Gastroesophageal sphincter (tissue), 4 donors: ENCODE results near the gene RCSD1. TPM values are rescaled to one million over a fixed set of nuclear protein-coding genes. Genes with fewer than 3 reads are reported as not detected.
A peak's percentile ranks its signal among the peaks of the same experiment; 100 is the strongest.

Source experiments
- ATAC-seq: fragments of 150-250 bp; one replicate; pipeline ENCODE4 v1.9.1; 2016; ENCODE audit warnings: mild to moderate bottlenecking, moderate library complexity
- H3K27ac ChIP-seq, 4 donors: fragments of 200-600 bp; sonication (generic) in 3 of 4; 1 replicate in 3 of 4; 2 replicates in 1 of 4; pipeline ENCODE4 v1.5.1; 2016 to 2019
- H3K27me3 ChIP-seq: fragments of 200-600 bp; sonication (generic); one replicate; pipeline ENCODE4 v1.5.1; 2019
- H3K36me3 ChIP-seq, 2 donors: fragments of 200-600 bp; sonication (generic); one replicate each; pipeline ENCODE4 v1.5.1; 2019; ENCODE audit warnings: control low read depth in 1 of 2
- H3K4me1 ChIP-seq, 3 donors: fragments of 200-600 bp; sonication (generic); 1 replicate in 2 of 3; 2 replicates in 1 of 3; pipeline ENCODE4 v1.5.1; 2016 to 2019; ENCODE audit warnings: control low read depth in 2 of 3
- H3K4me3 ChIP-seq, 2 donors: fragments of 200-600 bp; sonication (generic); one replicate each; pipeline ENCODE4 v1.5.1; 2019; ENCODE audit warnings: mild to moderate bottlenecking in 1 of 2, moderate library complexity in 1 of 2
- H3K9me3 ChIP-seq, 3 donors: fragments of 200-600 bp; sonication (generic); one replicate each; pipeline ENCODE4 v1.5.1; 2017 to 2019; ENCODE audit warnings: control low read depth in 2 of 3
- CTCF ChIP-seq, 4 experiments: fragments of 200-600 bp in 2 of 4; fragments of 450-650 bp in 2 of 4; sonication (generic) in 1 of 4; IDR thresholded peaks; one replicate each; pipeline ENCODE4 v1.5.1; 2017 to 2019; ENCODE audit warnings: antibody characterized with exemption in 4 of 4, mild to moderate bottlenecking in 2 of 4, moderate library complexity in 2 of 4
- EP300 ChIP-seq: sonication (generic); formaldehyde crosslinking; IDR thresholded peaks from one replicate; pipeline ENCODE4 v1.6.1; 2017; ENCODE audit warnings: antibody characterized with exemption, mild to moderate bottlenecking
- POLR2A ChIP-seq, 2 donors: fragments of 450-650 bp; IDR thresholded peaks; one replicate each; pipeline ENCODE4 v1.6.1; 2017; ENCODE audit warnings: antibody characterized with exemption in 2 of 2, mild to moderate bottlenecking in 2 of 2, moderate library complexity in 1 of 2
- POLR2AphosphoS5 ChIP-seq: sonication (generic); formaldehyde crosslinking; IDR thresholded peaks from one replicate; pipeline ENCODE4 v1.6.1; 2017; ENCODE audit warnings: antibody characterized with exemption
- WGBS, 2 donors: methylation state at CpG; one replicate each; pipeline ENCODE4 v1.1.5; 2018; ENCODE audit warnings: low coverage in 1 of 2; 5-methylcytosine and 5-hydroxymethylcytosine counted together
- total RNA-seq, 4 donors: library from RNA; depleted of rRNA; stranded (reverse); fragments of >200 nt; gene quantifications; one replicate each; pipeline ENCODE4 v1.1.0, GENCODE V29; 2016

RCSD1 gene
- total RNA-seq, 4 donors from 2014 or later, result 14.5 to 20.6 (median 17.3) TPM

DNA sequence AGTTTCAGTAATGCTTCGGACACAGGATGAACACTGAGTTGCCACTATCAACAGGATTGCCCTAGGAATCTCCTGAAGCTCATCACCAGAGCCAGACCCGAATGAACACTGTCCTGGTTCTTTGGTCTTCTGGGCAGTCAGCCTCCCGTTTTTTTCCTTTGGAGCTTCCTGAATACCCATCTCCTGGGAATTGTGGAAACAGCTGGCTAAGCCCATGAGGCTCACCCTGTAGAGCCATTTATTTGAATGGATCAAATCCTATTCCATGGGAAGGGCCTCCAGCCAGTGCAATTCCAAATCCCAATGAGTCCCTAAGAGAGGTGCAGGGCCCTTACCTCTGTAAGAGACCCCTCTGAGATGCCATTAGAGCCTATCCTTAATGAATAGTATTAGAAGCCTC, 5.9 kb downstream of the RCSD1 start:
- ATAC-seq, result no peak
- H3K27ac ChIP-seq, result peak overlapping the region in 3 of 4 donors; percentile 30 to 42 (median 37)

DNA sequence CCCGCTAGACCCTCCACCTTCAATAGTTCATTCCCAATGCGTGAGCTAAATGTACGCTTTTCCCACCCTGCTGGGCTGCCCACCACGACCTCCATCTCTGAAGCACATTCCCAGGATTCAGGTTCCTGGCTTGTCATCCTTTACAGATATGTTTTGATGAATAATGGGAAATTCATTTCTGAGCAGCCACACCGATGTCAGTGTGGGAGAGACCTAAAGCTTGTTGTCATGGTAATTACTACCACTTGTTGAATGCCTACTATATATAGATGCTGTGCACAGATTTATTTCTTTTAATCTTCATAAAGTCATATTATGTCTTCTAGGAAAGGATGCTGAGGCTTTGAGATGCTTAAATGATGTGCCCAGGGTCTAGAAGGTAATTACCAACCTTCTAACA, 8.0 kb downstream of the RCSD1 start:
- ATAC-seq, result no peak
- H3K36me3 ChIP-seq, result peaks cover 0 to 18% of the 10 kb centered on the region in 2 donors
- TF ChIP-seq POLR2AphosphoS5, result no peak
- TF ChIP-seq POLR2A (IDR thresholded peaks at IDR 0.05), result no peak
- TF ChIP-seq CTCF (IDR thresholded peaks at IDR 0.05), result no peak
- TF ChIP-seq EP300, result no peak
- 33 to 54% methylated on average over 1 to 5 of the region's 5 CpGs for WGBS, 2 donors
- no peaks in the 10 kb centered on the region for H3K27me3 ChIP-seq
- H3K4me3 ChIP-seq, result no peak overlapping the region
- no peaks in the 10 kb centered on the region for H3K9me3 ChIP-seq
- no peak overlapping the region for H3K27ac ChIP-seq
- H3K4me1 ChIP-seq, result peaks cover 0 to 41% (median 0%) of the 10 kb centered on the region in 3 donors

More for the DNA sequence above, 5.9 kb downstream of the RCSD1 start:
- Histone ChIP-seq H3K36me3 (peaks cover 0 to 14% of the 10 kb centered on the region in 2 donors), H3K4me3 (no peak overlapping the region), H3K27me3 (no peaks in the 10 kb centered on the region), H3K9me3 (no peaks in the 10 kb centered on the region), H3K4me1 (peaks cover 0 to 63% (median 4%) of the 10 kb centered on the region in 3 donors)
- 60 to 71% methylated on average over 3 of the region's 3 CpGs for WGBS, 2 donors
- no peak for TF ChIP-seq POLR2A (IDR thresholded peaks at IDR 0.05)
- TF ChIP-seq EP300, result no peak
- TF ChIP-seq CTCF (IDR thresholded peaks at IDR 0.05), result no peak
- TF ChIP-seq POLR2AphosphoS5, result no peak

GRCh38 chr1:167640051-167640450, 10.0 kb downstream of the RCSD1 start:
- Histone ChIP-seq H3K36me3 (peaks cover 0 to 18% of the 10 kb centered on the region in 2 donors), H3K4me3 (no peak overlapping the region), H3K9me3 (no peaks in the 10 kb centered on the region), H3K27me3 (no peaks in the 10 kb centered on the region), H3K4me1 (peaks cover 0 to 31% (median 0%) of the 10 kb centered on the region in 3 donors), H3K27ac (no peak overlapping the region)
- WGBS, 2 donors, result 78 to 94% methylated on average over 2 to 8 of the region's 8 CpGs
- ATAC-seq, result no peak
- TF ChIP-seq POLR2AphosphoS5 (no peak), EP300 (no peak), POLR2A (IDR thresholded peaks at IDR 0.05) (no peak), CTCF (IDR thresholded peaks at IDR 0.05) (no peak)

GRCh38 chr1:167641786-167642500, 11.9 kb downstream of the RCSD1 start:
- Histone ChIP-seq H3K9me3 (no peaks in the 10 kb centered on the region), H3K36me3 (peaks cover 0 to 18% of the 10 kb centered on the region in 2 donors), H3K27me3 (no peaks in the 10 kb centered on the region), H3K27ac (no peak overlapping the region), H3K4me1 (peaks cover 0 to 17% (median 3%) of the 10 kb centered on the region in 3 donors), H3K4me3 (no peak overlapping the region)
- WGBS, 2 donors, result 75 to 96% methylated on average over 5 to 7 of the region's 7 CpGs
- TF ChIP-seq POLR2AphosphoS5 (no peak), CTCF (IDR thresholded peaks at IDR 0.05) (no peak), POLR2A (IDR thresholded peaks at IDR 0.05) (no peak), EP300 (no peak)
- no peak for ATAC-seq

GRCh38 chr1:167642501-167642826, 12.4 kb downstream of the RCSD1 start:
- H3K4me1 ChIP-seq, result peaks cover 0 to 13% (median 3%) of the 10 kb centered on the region in 3 donors
- H3K9me3 ChIP-seq, result no peaks in the 10 kb centered on the region
- H3K4me3 ChIP-seq, result no peak overlapping the region
- no peak for ATAC-seq
- WGBS, 2 donors, result 50 to 82% methylated on average over 1 to 3 of the region's 3 CpGs
- peaks cover 0 to 18% of the 10 kb centered on the region in 2 donors for H3K36me3 ChIP-seq
- no peaks in the 10 kb centered on the region for H3K27me3 ChIP-seq
- no peak overlapping the region for H3K27ac ChIP-seq
- TF ChIP-seq POLR2A (IDR thresholded peaks at IDR 0.05) (no peak), CTCF (IDR thresholded peaks at IDR 0.05) (no peak), POLR2AphosphoS5 (no peak), EP300 (no peak)
